Neural cell (in vitro differentiated cells): ENCODE data around the gene ZNF460.

ENCODE experiments used
- CTCF ChIP-seq: fragments of 450-650 bp; IDR thresholded peaks from 2 replicates; pipeline ENCODE4 v1.5.1; 2014; ENCODE audit warnings: antibody characterized with exemption, mild to moderate bottlenecking, moderate library complexity; ENCODE audit not compliant: poor library complexity, severe bottlenecking
- EZH2 ChIP-seq: fragments of 200-600, 300-800 bp; shearing (Covaris generic), sonication (generic); IDR thresholded peaks from 2 replicates; pipeline ENCODE4 v1.6.1; 2014; ENCODE audit warnings: antibody characterized with exemption, low read length, borderline replicate concordance, mild to moderate bottlenecking; ENCODE audit not compliant: insufficient read depth, poor library complexity, severe bottlenecking
- MXI1 ChIP-seq: fragments of 450-650 bp; conservative IDR thresholded peaks from 2 replicates; pipeline ENCODE4 v1.6.1; 2014; ENCODE audit warnings: antibody characterized with exemption, mild to moderate bottlenecking; ENCODE audit not compliant: poor library complexity, severe bottlenecking
- RAD21 ChIP-seq: fragments of 450-650 bp; conservative IDR thresholded peaks from 2 replicates; pipeline ENCODE4 v1.6.1; 2014; ENCODE audit warnings: antibody characterized with exemption, mild to moderate bottlenecking, moderate library complexity
- REST ChIP-seq: IDR thresholded peaks from 2 replicates; pipeline ENCODE4 v1.6.1; 2012; ENCODE audit warnings: borderline replicate concordance
- TAF1 ChIP-seq: IDR thresholded peaks from 2 replicates; pipeline ENCODE4 v1.6.1; 2012; ENCODE audit warnings: low read depth

GRCh38 chr19:57276430-57276829, 3.9 kb upstream of the ZNF460 start:
- TF ChIP-seq REST = no peak
- TF ChIP-seq CTCF = no peak
- TF ChIP-seq TAF1 = no peak
- no peak for TF ChIP-seq RAD21
- TF ChIP-seq MXI1 = no peak
- no peak for TF ChIP-seq EZH2
